CD4-positive, alpha-beta T cell (primary cell): ENCODE measurements around the gene SHANK2. TPM values are rescaled to one million over a fixed set of nuclear protein-coding genes. Genes with fewer than 3 reads are reported as not detected.

ENCODE experiments used
- ATAC-seq: fragments of 200-7000 bp; cut with Tn5 transposase; one replicate; pipeline ENCODE4 v1.10.0; 2022; ENCODE audit warnings: mild to moderate bottlenecking; ENCODE audit not compliant: poor library complexity
- CTCF ChIA-PET: fragments of 350-600 bp; sonication (Branson Sonifier 250); formaldehyde crosslinking; loops from one replicate; lab custom pipeline; 2021; ENCODE audit warnings: antibody characterized with exemption, inconsistent platforms; lab: Charles Lee
- POLR2A ChIA-PET: fragments of 350-600 bp; sonication (Branson Sonifier 250); formaldehyde crosslinking; loops from one replicate; lab custom pipeline; 2021; ENCODE audit warnings: antibody characterized with exemption, inconsistent platforms; lab: Charles Lee
- DNase-seq, 14 experiments: peaks; one replicate each; pipeline ENCODE4 v3.0.0-alpha.2; 2013 to 2020; ENCODE audit warnings: mixed read lengths in 2 of 14
- H3K27ac ChIP-seq, 2 donors: one replicate each; pipeline versions ENCODE4 v1.5.1 to v1.7.0; 2013; ENCODE audit warnings: low read length in 2 of 2, low read depth in 1 of 2, mild to moderate bottlenecking in 1 of 2
- H3K27me3 ChIP-seq, 2 experiments: 1 replicate in 1 of 2; 2 replicates in 1 of 2; pipeline versions ENCODE4 v1.6.1 to v1.7.0; 2013; ENCODE audit warnings: low read length in 2 of 2, control low read depth in 1 of 2, mild to moderate bottlenecking in 1 of 2, moderate library complexity in 1 of 2; ENCODE audit not compliant: insufficient read depth in 2 of 2, control insufficient read depth in 1 of 2
- H3K36me3 ChIP-seq: one replicate; pipeline ENCODE4 v1.6.1; 2013; ENCODE audit warnings: low read length, control low read depth; ENCODE audit not compliant: insufficient read depth
- H3K4me1 ChIP-seq: one replicate; pipeline ENCODE4 v1.6.1; 2013; ENCODE audit warnings: low read length, control low read depth; ENCODE audit not compliant: insufficient read depth
- H3K4me3 ChIP-seq: one replicate; pipeline ENCODE4 v1.5.1; 2013; ENCODE audit warnings: mild to moderate bottlenecking, low read length, moderate library complexity
- H3K9me3 ChIP-seq, 2 experiments: 1 replicate in 1 of 2; 2 replicates in 1 of 2; pipeline versions ENCODE4 v1.6.1 to v1.7.0; 2013; ENCODE audit warnings: low read length in 2 of 2, mild to moderate bottlenecking in 2 of 2, control low read depth in 1 of 2, moderate library complexity in 1 of 2; ENCODE audit not compliant: control insufficient read depth in 1 of 2, insufficient read depth in 1 of 2
- H3K27ac Mint-ChIP-seq: one replicate; pipeline ENCODE4 v1.8.0; 2020; ENCODE audit warnings: mixed read lengths
- H3K27me3 Mint-ChIP-seq: one replicate; pipeline ENCODE4 v1.8.0; 2021; ENCODE audit warnings: mixed read lengths
- H3K36me3 Mint-ChIP-seq: one replicate; pipeline ENCODE4 v1.8.0; 2021; ENCODE audit warnings: low read depth, mixed read lengths
- H3K4me1 Mint-ChIP-seq: one replicate; pipeline ENCODE4 v1.8.0; 2021; ENCODE audit warnings: low read depth, mixed read lengths
- H3K4me3 Mint-ChIP-seq: one replicate; pipeline ENCODE4 v1.8.0; 2020; ENCODE audit warnings: mild to moderate bottlenecking, mixed read lengths
- H3K9me3 Mint-ChIP-seq: one replicate; pipeline ENCODE4 v1.8.0; 2020; ENCODE audit warnings: mixed read lengths
- intact Hi-C, 2 experiments: fragments of 100-400 bp; cut with DNase I in 1 of 2; cut with micrococcal nuclease in 1 of 2; formaldehyde crosslinking; loops; one replicate each; pipeline versions ENCODE4 v1.15.1 to v1.9.0; 2023 to 2025; cut with DNase I, micrococcal nuclease
- total RNA-seq, 174 experiments: library from RNA in 2 of 174; stranded (reverse) in 2 of 174; gene quantifications; one replicate each; pipeline ENCODE4 v1.2.3 and lab custom pipeline; 2021 to 2026
- TF ChIP-seq, protein P1 (sequence below): fragments of 200-600 bp; IDR thresholded peaks from one replicate; pipeline ENCODE4 v1.8.0; 2022; ENCODE audit warnings: antibody characterized with exemption, mild to moderate bottlenecking

SHANK2 gene
- total RNA-seq, 2 experiments from 2014 or later: not detected

- Mint-ChIP-seq H3K27me3 (peaks cover 16% of the 10 kb centered on the region), H3K4me3 (no peak overlapping the region), H3K9me3 (peaks cover 11% of the 10 kb centered on the region), H3K4me1 (no peaks in the 10 kb centered on the region), H3K27ac (no peak overlapping the region), H3K36me3 (no peaks in the 10 kb centered on the region)
- intact Hi-C loops: no loop called here
- TF ChIP-seq, protein P1, sequence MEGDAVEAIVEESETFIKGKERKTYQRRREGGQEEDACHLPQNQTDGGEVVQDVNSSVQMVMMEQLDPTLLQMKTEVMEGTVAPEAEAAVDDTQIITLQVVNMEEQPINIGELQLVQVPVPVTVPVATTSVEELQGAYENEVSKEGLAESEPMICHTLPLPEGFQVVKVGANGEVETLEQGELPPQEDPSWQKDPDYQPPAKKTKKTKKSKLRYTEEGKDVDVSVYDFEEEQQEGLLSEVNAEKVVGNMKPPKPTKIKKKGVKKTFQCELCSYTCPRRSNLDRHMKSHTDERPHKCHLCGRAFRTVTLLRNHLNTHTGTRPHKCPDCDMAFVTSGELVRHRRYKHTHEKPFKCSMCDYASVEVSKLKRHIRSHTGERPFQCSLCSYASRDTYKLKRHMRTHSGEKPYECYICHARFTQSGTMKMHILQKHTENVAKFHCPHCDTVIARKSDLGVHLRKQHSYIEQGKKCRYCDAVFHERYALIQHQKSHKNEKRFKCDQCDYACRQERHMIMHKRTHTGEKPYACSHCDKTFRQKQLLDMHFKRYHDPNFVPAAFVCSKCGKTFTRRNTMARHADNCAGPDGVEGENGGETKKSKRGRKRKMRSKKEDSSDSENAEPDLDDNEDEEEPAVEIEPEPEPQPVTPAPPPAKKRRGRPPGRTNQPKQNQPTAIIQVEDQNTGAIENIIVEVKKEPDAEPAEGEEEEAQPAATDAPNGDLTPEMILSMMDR: no peak
- Histone ChIP-seq H3K4me1 (no peaks in the 10 kb centered on the region), H3K4me3 (no peak overlapping the region), H3K36me3 (no peaks in the 10 kb centered on the region), H3K27ac (no peak overlapping the region), H3K27me3 (peaks cover 0 to 5% of the 10 kb centered on the region in 2 experiments), H3K9me3 (peaks cover 0 to 5% of the 10 kb centered on the region in 2 experiments)
- CTCF ChIA-PET: no interaction called here
- POLR2A ChIA-PET: no interaction called here
- DNase-seq (no peak), ATAC-seq (no peak)
Observed at GRCh38 chr11:71285111-71285510, 32.7 kb upstream of the SHANK2 start.

DNA sequence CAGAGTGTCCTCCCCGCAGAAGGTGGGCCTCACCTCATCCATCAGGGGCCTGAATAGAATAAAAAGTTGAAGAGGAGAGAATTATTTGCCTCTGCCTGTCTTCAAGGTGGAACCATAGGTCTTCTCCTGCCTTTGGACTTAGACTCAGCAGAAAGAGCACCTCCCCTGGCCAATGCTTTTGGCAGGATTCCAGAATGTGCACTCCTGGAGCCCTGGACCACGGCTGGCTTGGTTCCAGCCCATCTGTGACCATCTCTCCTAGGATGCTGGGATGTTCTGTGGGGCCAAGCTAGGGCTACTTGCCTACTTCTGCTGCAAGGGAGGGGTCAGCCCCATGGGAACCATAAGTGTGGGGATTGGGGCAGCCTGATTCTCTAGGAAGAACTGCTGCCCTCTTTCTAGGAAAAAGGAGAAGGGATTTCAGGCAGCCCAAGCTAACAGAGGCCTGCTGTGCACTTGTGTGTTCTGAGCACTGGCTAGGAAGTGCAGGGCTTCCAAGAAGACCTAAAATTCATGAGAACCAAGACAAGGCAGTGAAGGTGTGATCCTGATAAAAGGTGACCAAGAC lies 32.2 kb upstream of the SHANK2 start:
- TF ChIP-seq, protein P1: no peak
- CTCF ChIA-PET: no interaction called here

DNA sequence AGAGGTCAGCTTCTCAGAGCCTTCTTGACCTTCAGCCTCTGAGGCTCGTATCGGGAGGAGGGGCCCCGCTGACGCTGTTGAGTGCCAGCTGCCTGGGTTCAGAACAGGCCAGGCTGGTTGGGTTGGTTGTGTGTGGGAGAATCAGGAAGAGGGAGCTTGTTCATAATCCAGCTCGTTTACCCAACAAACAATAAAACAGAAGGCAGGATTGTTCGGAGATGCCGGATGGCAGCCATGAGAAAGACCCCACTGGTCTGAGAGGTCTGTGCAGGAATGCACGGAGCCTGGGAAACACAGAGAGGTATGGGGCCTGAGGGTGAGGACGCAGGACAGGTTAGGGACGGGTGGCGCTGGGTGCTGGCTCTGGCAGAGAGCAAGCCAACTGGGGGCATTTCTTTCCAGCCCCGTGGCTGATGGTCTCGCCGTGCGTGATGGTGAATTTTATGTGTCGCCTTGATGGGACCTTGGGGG lies 31.6 kb upstream of the SHANK2 start:
- peaks cover 14% of the 10 kb centered on the region for H3K27me3 Mint-ChIP-seq
- no peaks in the 10 kb centered on the region for H3K36me3 Mint-ChIP-seq
- DNase-seq: no peak
- Histone ChIP-seq H3K27me3 (peaks cover 0 to 8% of the 10 kb centered on the region in 2 experiments), H3K27ac (no peak overlapping the region), H3K4me1 (no peaks in the 10 kb centered on the region), H3K4me3 (no peak overlapping the region), H3K9me3 (no peaks in the 10 kb centered on the region), H3K36me3 (no peaks in the 10 kb centered on the region)
- no peak for ATAC-seq
- no peaks in the 10 kb centered on the region for H3K4me1 Mint-ChIP-seq
- intact Hi-C loops: no loop called here
- ChIA-PET CTCF (no interaction called here), POLR2A (no interaction called here)
- H3K4me3 Mint-ChIP-seq: no peak overlapping the region
- no peak overlapping the region for H3K27ac Mint-ChIP-seq
- TF ChIP-seq, protein P1: no peak
- peaks cover 1% of the 10 kb centered on the region for H3K9me3 Mint-ChIP-seq

More for the DNA sequence above, 32.2 kb upstream of the SHANK2 start:
- peaks cover 0 to 8% of the 10 kb centered on the region in 2 experiments for H3K27me3 ChIP-seq
- POLR2A ChIA-PET: no interaction called here
- Mint-ChIP-seq H3K27me3 (peaks cover 16% of the 10 kb centered on the region), H3K27ac (no peak overlapping the region), H3K4me3 (no peak overlapping the region), H3K9me3 (peaks cover 7% of the 10 kb centered on the region), H3K36me3 (no peaks in the 10 kb centered on the region), H3K4me1 (no peaks in the 10 kb centered on the region)
- H3K4me3 ChIP-seq: no peak overlapping the region
- DNase-seq: no peak
- ATAC-seq: no peak
- intact Hi-C loops: no loop called here
- H3K27ac ChIP-seq: no peak overlapping the region
- no peaks in the 10 kb centered on the region for H3K9me3 ChIP-seq
- no peaks in the 10 kb centered on the region for H3K36me3 ChIP-seq
- H3K4me1 ChIP-seq: no peaks in the 10 kb centered on the region
